ENCODE data around the gene NFIL3. TPM values are rescaled to one million over a fixed set of nuclear protein-coding genes. Genes with fewer than 3 reads are reported as not detected.

Gene NFIL3
- total and polyA plus RNA-seq, 2 experiments from 2014 or later, result 4.1 to 7.5 TPM

DNA sequence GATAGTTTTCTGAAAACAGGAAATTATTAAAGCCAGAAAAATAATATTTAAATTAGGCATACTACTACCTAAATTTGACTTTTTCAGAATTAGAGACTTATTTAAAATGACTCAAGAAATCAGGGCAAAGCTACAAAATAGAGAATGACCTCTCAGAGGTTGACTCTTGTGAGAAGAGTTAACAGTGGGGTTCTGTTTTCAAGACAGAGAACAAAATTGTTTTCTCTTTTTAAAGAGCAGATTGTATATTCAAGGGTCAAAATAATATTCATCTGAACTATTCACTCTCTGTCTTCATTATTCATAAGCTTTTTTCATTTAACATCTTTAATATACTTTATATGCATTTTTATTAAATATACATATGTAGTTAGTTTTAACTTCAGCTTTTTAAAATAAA is 40.1 kb downstream of the NFIL3 start (continued):
- TF ChIP-seq, protein P1, sequence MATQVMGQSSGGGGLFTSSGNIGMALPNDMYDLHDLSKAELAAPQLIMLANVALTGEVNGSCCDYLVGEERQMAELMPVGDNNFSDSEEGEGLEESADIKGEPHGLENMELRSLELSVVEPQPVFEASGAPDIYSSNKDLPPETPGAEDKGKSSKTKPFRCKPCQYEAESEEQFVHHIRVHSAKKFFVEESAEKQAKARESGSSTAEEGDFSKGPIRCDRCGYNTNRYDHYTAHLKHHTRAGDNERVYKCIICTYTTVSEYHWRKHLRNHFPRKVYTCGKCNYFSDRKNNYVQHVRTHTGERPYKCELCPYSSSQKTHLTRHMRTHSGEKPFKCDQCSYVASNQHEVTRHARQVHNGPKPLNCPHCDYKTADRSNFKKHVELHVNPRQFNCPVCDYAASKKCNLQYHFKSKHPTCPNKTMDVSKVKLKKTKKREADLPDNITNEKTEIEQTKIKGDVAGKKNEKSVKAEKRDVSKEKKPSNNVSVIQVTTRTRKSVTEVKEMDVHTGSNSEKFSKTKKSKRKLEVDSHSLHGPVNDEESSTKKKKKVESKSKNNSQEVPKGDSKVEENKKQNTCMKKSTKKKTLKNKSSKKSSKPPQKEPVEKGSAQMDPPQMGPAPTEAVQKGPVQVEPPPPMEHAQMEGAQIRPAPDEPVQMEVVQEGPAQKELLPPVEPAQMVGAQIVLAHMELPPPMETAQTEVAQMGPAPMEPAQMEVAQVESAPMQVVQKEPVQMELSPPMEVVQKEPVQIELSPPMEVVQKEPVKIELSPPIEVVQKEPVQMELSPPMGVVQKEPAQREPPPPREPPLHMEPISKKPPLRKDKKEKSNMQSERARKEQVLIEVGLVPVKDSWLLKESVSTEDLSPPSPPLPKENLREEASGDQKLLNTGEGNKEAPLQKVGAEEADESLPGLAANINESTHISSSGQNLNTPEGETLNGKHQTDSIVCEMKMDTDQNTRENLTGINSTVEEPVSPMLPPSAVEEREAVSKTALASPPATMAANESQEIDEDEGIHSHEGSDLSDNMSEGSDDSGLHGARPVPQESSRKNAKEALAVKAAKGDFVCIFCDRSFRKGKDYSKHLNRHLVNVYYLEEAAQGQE (IDR thresholded peaks at IDR 0.05; ENCODE audit: unreplicated experiment), result no peak
- no peak for TF ChIP-seq EZH2phosphoT487 (IDR thresholded peaks at IDR 0.05; ENCODE audit: unreplicated experiment)
- TF ChIP-seq, protein P2, sequence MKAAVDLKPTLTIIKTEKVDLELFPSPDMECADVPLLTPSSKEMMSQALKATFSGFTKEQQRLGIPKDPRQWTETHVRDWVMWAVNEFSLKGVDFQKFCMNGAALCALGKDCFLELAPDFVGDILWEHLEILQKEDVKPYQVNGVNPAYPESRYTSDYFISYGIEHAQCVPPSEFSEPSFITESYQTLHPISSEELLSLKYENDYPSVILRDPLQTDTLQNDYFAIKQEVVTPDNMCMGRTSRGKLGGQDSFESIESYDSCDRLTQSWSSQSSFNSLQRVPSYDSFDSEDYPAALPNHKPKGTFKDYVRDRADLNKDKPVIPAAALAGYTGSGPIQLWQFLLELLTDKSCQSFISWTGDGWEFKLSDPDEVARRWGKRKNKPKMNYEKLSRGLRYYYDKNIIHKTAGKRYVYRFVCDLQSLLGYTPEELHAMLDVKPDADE (IDR thresholded peaks at IDR 0.05), result no peak
- TF ChIP-seq EZH2 (IDR thresholded peaks at IDR 0.05; ENCODE audit: low read depth, unreplicated experiment), result no peak
- TF ChIP-seq STAT1 (IDR thresholded peaks at IDR 0.05; ENCODE audit: unreplicated experiment), result no peak
- no peak for TF ChIP-seq CREB1 (CRISPR knock-in tag; IDR thresholded peaks at IDR 0.05; ENCODE audit: low read depth)
- TF ChIP-seq, protein P3, sequence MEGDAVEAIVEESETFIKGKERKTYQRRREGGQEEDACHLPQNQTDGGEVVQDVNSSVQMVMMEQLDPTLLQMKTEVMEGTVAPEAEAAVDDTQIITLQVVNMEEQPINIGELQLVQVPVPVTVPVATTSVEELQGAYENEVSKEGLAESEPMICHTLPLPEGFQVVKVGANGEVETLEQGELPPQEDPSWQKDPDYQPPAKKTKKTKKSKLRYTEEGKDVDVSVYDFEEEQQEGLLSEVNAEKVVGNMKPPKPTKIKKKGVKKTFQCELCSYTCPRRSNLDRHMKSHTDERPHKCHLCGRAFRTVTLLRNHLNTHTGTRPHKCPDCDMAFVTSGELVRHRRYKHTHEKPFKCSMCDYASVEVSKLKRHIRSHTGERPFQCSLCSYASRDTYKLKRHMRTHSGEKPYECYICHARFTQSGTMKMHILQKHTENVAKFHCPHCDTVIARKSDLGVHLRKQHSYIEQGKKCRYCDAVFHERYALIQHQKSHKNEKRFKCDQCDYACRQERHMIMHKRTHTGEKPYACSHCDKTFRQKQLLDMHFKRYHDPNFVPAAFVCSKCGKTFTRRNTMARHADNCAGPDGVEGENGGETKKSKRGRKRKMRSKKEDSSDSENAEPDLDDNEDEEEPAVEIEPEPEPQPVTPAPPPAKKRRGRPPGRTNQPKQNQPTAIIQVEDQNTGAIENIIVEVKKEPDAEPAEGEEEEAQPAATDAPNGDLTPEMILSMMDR (conservative IDR thresholded peaks at IDR 0.05; ENCODE audit: low read depth in 2 of 2), result no peak

DNA sequence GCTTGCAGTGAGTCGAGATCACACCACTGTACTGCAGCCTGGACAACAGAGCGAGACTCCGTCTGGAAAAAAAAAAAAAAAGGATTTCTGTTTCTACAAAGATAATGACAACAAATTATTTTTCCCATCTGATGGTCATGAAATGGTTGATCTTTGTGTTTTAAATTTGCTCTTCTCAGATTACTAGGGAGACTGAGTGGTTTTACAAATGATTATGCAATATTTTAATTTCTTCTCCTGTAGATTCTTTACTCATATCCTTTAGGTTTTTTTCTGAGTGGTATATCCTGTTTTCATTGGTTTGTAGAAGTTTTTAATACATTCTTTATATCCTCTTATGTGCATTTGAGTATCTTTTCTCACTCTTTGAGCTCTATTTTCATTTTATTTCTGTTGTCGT is 41.3 kb downstream of the NFIL3 start:
- no peaks in the 10 kb centered on the region for H3K4me1 Mint-ChIP-seq
- Histone ChIP-seq H2AFZ (no peak overlapping the region), H3K9me2 (ENCODE audit: insufficient read depth) (no peaks in the 10 kb centered on the region), H3K27ac (ENCODE audit: low read depth) (no peak overlapping the region), H3K36me3 (ENCODE audit: insufficient read depth) (no peaks in the 10 kb centered on the region), H3K79me2 (replicated peaks; ENCODE audit: insufficient read depth) (no peaks in the 10 kb centered on the region), H3K4me3 (no peak overlapping the region), H3K4me2 (no peak overlapping the region), H4K20me1 (replicated peaks; ENCODE audit: insufficient read depth) (no peaks in the 10 kb centered on the region), H3K27me3 (ENCODE audit: insufficient read depth) (no peaks in the 10 kb centered on the region), H3F3A (replicated peaks; ENCODE audit: low read depth) (no peaks in the 10 kb centered on the region), H3K4me1 (ENCODE audit: insufficient read depth) (no peaks in the 10 kb centered on the region)
- DNase-seq (ENCODE audit: low spot score) (no peak), ATAC-seq (no peak)
- no peak overlapping the region for H3K4me3 Mint-ChIP-seq
- no peak for TF ChIP-seq ZNF114 (CRISPR knock-in tag; IDR thresholded peaks at IDR 0.05)
- TF ChIP-seq, protein P3 (conservative IDR thresholded peaks at IDR 0.05; ENCODE audit: low read depth in 2 of 2), result no peak
- TF ChIP-seq, protein P2 (IDR thresholded peaks at IDR 0.05), result no peak
- no peak for TF ChIP-seq STAT1 (IDR thresholded peaks at IDR 0.05; ENCODE audit: unreplicated experiment)
- TF ChIP-seq CREB1 (CRISPR knock-in tag; IDR thresholded peaks at IDR 0.05; ENCODE audit: low read depth), result no peak
- TF ChIP-seq, protein P1 (IDR thresholded peaks at IDR 0.05; ENCODE audit: unreplicated experiment), result no peak
- no peak for TF ChIP-seq EZH2phosphoT487 (IDR thresholded peaks at IDR 0.05; ENCODE audit: unreplicated experiment)
- TF ChIP-seq NANOG (IDR thresholded peaks at IDR 0.05; ENCODE audit: borderline replicate concordance), result no peak
- TF ChIP-seq EZH2 (IDR thresholded peaks at IDR 0.05; ENCODE audit: low read depth, unreplicated experiment), result no peak
- TF ChIP-seq JUNB (IDR thresholded peaks at IDR 0.05; ENCODE audit: unreplicated experiment), result no peak
- no peaks in the 10 kb centered on the region; the same call in 1 of the 3 replicates for H3K36me3 Mint-ChIP-seq (ENCODE audit: low read depth)
- peaks cover 3% of the 10 kb centered on the region for H3K27me3 Mint-ChIP-seq (ENCODE audit: insufficient read depth, low read depth, poor library complexity)
- no peak overlapping the region for H3K27ac Mint-ChIP-seq
- H3K9me3 Mint-ChIP-seq, result peaks cover 17% of the 10 kb centered on the region; the same call in 2 of the 3 replicates

Data from GM23338 (cell line).